OCI-LY1 (cell line): ENCODE data around the gene MRPL42.
"Not testable (repeated sequence)": the region's sequence is repeated elsewhere in the genome, so short reads cannot be mapped to it uniquely, and the experiment has no call there.

ENCODE experiments used
- CTCF ChIP-seq: fragments of 200-600 bp; sonication (generic), shearing (Covaris generic); IDR thresholded peaks from 2 replicates; pipeline ENCODE4 v1.5.1; 2017; ENCODE audit warnings: mild to moderate bottlenecking, antibody characterized with exemption, low read length, moderate library complexity, mixed read lengths
- EZH2 ChIP-seq: fragments of 200-600 bp; sonication (generic), shearing (Covaris generic); IDR thresholded peaks from 2 replicates; pipeline ENCODE4 v1.8.0; 2017; ENCODE audit warnings: borderline replicate concordance, mixed run types, mild to moderate bottlenecking, antibody characterized with exemption, low read length, moderate library complexity, mixed read lengths

- TF ChIP-seq EZH2, CTCF: not testable (repeated sequence)
Measured at GRCh38 chr12:93492808-93493207, 25.5 kb downstream of the MRPL42 start.
